ENCODE data around the gene KCMF1.

- no peak for TF ChIP-seq CTCF (conservative IDR thresholded peaks at IDR 0.05)
- TF ChIP-seq EZH2 (IDR thresholded peaks at IDR 0.05; ENCODE audit: low read depth) = no peak
Observed at GRCh38 chr2:85087541-85087940, 116.6 kb downstream of the KCMF1 start.
